Heart right ventricle (tissue), 16 donors: Measurements from ENCODE around the gene SPSB1. TPM values are rescaled to one million over a fixed set of nuclear protein-coding genes. Genes with fewer than 3 reads are reported as not detected.

ENCODE experiments used
- ATAC-seq, 8 donors: fragments of 200-7000 bp; cut with Tn5 transposase; one replicate each; pipeline ENCODE4 v1.9.1; 2020; ENCODE audit warnings: mild to moderate bottlenecking in 8 of 8, moderate library complexity in 8 of 8, moderate number of reproducible peaks in 1 of 8
- DNase-seq, 2 donors: peaks; one replicate each; pipeline ENCODE4 v3.0.0-alpha.2; 2020
- H3K27ac ChIP-seq, 10 donors: fragments of 200-600 bp; sonication (generic) in 2 of 10; one replicate each; pipeline versions ENCODE4 v1.5.0 to v1.8.0; 2020 to 2022; ENCODE audit warnings: mild to moderate bottlenecking in 3 of 10
- H3K27me3 ChIP-seq, 7 donors: fragments of 200-600 bp; one replicate each; pipeline ENCODE4 v1.8.0; 2021 to 2022; ENCODE audit warnings: mild to moderate bottlenecking in 2 of 7
- H3K36me3 ChIP-seq, 9 donors: fragments of 200-600 bp; sonication (generic) in 1 of 9; one replicate each; pipeline versions ENCODE4 v1.5.0 to v1.8.0; 2020 to 2022; ENCODE audit warnings: mild to moderate bottlenecking in 2 of 9
- H3K4me1 ChIP-seq, 9 donors: fragments of 200-600 bp; sonication (generic) in 1 of 9; one replicate each; pipeline versions ENCODE4 v1.5.0 to v1.8.0; 2020 to 2022; ENCODE audit warnings: mild to moderate bottlenecking in 4 of 9
- H3K4me3 ChIP-seq, 10 donors: fragments of 200-600 bp; sonication (generic) in 2 of 10; one replicate each; pipeline versions ENCODE4 v1.5.0 to v1.8.0; 2020 to 2022; ENCODE audit warnings: mild to moderate bottlenecking in 7 of 10, moderate library complexity in 2 of 10
- H3K9me3 ChIP-seq, 11 donors: fragments of 200-600 bp in 10 of 11; sonication (generic) in 2 of 11; one replicate each; pipeline versions ENCODE4 v1.5.0 to v1.8.0; 2013 to 2022; ENCODE audit warnings: mild to moderate bottlenecking in 2 of 11, control low read depth in 1 of 11, moderate library complexity in 1 of 11
- WGBS, 2 donors: extraction: QIAGEN DNeasy Blood & Tissue Kit; methylation state at CpG; one replicate each; pipeline ENCODE4 v1.1.7; 2013; ENCODE audit warnings: inconsistent platforms in 1 of 2; 5-methylcytosine and 5-hydroxymethylcytosine counted together
- intact Hi-C, 10 donors: fragments of 100-400 bp; cut with DNase I; formaldehyde crosslinking; loops; one replicate each; pipeline versions ENCODE4 v1.11.1 to v1.14.2; 2022
- polyA plus RNA-seq, 2 donors: library from polyadenylated mRNA; stranded (reverse); fragments of 200-250 nt; gene quantifications; one replicate each; pipeline ENCODE4 v1.2.3, GENCODE V29; 2013
- total RNA-seq, 10 donors: library from RNA; stranded (reverse); fragmentation: NEBNext Ultra II Directional in 3 of 10; extraction: Animal tissue kit (Norgen Biotek cat#: 25700) in 3 of 10; gene quantifications; one replicate each; pipeline versions ENCODE4 v1.2.1 to v1.2.4, GENCODE V29; 2021 to 2023
- TF ChIP-seq, protein P1 (sequence below), 9 donors: fragments of 200-600 bp; sonication (generic) in 2 of 9; IDR thresholded peaks; one replicate each; pipeline versions ENCODE4 v1.5.0 to v1.8.0; 2021 to 2022; ENCODE audit warnings: antibody characterized with exemption in 9 of 9, mild to moderate bottlenecking in 5 of 9, moderate library complexity in 1 of 9
- donor health status: Arrhythmogenic right ventricular cardiomyopathy.
- donor health status: ischemic (EF 13 %, LVEDD 7.1; RV severe dilation, severe dysfunction).
- donor health status: healthy with polysubstance abuse.
- donor health status: DM: no; HTN: yes; CAD: no.
- donor health status: DM: no; HTN: no; CAD: no.
- donor health status: ischemic (EF 25% LVEDD 6.9; RV normal size, moderate dysfunction).
- donor health status: ischemic (EF 25% LVEDD 5.7; RV mildly dilated, moderate dysfunction).
- donor health status: healthy.
- donor health status: DM: yes; HTN: yes; CAD: no.
- donor health status: Ischemic cardiomyopathy.
- donor health status: ischemic (EF 35%, LVEDD 5.7; RV mildly dilated, moderate dysfunction).
- donor health status: nonischemic (EF 11% LVEDD 7.7; RV severe dilation, severe dysfunction).
- donor health status: DM: yes; HTN: yes; CAD: no.
- donor health status: PGD.
- donor health status: ischemic (EF 29% LVEDD 5.4; RV normal size, mild dysfunction).
- donor health status: nonischemic (EF 23%, LVEDD 6.1; RV moderate dilation, normal function).

The SPSB1 gene
- total and polyA plus RNA-seq, 12 donors, result 5.5 to 16.5 (median 8.8) TPM

GRCh38 chr1:9319208-9319788 lies 26.6 kb downstream of the SPSB1 start:
- intact Hi-C loops, result no loop called here
- TF ChIP-seq, protein P1, sequence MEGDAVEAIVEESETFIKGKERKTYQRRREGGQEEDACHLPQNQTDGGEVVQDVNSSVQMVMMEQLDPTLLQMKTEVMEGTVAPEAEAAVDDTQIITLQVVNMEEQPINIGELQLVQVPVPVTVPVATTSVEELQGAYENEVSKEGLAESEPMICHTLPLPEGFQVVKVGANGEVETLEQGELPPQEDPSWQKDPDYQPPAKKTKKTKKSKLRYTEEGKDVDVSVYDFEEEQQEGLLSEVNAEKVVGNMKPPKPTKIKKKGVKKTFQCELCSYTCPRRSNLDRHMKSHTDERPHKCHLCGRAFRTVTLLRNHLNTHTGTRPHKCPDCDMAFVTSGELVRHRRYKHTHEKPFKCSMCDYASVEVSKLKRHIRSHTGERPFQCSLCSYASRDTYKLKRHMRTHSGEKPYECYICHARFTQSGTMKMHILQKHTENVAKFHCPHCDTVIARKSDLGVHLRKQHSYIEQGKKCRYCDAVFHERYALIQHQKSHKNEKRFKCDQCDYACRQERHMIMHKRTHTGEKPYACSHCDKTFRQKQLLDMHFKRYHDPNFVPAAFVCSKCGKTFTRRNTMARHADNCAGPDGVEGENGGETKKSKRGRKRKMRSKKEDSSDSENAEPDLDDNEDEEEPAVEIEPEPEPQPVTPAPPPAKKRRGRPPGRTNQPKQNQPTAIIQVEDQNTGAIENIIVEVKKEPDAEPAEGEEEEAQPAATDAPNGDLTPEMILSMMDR (IDR thresholded peaks at IDR 0.05), result no peak
- Histone ChIP-seq H3K4me1 (peaks cover 9 to 68% (median 35%) of the 10 kb centered on the region in 9 donors), H3K27ac (no peak overlapping the region), H3K9me3 (no peaks in the 10 kb centered on the region), H3K4me3 (no peak overlapping the region), H3K36me3 (peaks cover 0 to 4% (median 0%) of the 10 kb centered on the region in 9 donors), H3K27me3 (no peaks in the 10 kb centered on the region)
- WGBS, 2 donors, result 89 to 91% methylated on average over 20 of the region's 20 CpGs
- ATAC-seq, result no peak
- DNase-seq, result no peak

DNA sequence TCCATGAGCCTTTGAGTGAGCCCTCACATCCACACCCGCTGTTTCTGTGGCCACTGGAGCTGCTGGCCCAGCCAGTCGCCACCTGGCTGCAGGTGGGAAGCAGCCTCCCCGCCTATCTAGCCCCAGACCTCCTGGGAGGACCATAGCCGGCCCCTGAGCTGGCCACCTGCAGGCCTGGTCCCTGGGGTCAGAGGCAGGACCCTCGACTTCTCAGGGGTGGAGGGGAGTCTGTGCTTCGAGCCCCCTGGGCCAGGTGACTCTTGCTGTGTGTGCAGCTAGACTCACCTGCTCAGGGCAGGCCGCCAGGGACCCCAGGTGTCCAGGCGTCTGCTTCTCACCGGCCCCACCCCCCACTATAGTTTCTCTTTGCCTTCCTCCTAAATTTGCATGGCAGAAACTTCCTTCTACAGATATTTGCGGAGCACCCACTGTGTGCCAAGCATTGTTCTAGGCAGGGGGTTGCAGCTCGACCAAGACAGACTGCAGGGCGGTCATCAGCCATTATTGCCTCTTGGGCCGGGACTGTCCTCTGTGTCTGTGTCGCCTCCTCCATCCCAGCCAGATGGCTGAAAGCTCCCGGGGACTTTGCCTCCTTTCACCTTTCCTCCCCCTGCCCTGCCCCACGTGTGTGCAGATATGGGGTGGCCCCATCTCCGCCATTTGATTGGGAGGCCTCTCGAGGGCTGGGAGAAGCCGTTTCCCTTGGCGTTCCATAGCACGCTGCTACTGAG lies 27.3 kb downstream of the SPSB1 start:
- no peak overlapping the region for H3K4me3 ChIP-seq
- H3K36me3 ChIP-seq, result peaks cover 0 to 4% (median 0%) of the 10 kb centered on the region in 9 donors
- no peak overlapping the region for H3K27ac ChIP-seq
- DNase-seq, result no peak
- H3K9me3 ChIP-seq, result no peaks in the 10 kb centered on the region
- TF ChIP-seq, protein P1 (IDR thresholded peaks at IDR 0.05), result no peak
- H3K27me3 ChIP-seq, result no peaks in the 10 kb centered on the region
- WGBS, 2 donors, result 81 to 84% methylated on average over 21 of the region's 21 CpGs
- intact Hi-C loops, result no loop called here
- peaks cover 9 to 74% (median 41%) of the 10 kb centered on the region in 9 donors for H3K4me1 ChIP-seq
- ATAC-seq, result no peak

- no peaks in the 10 kb centered on the region for H3K27me3 ChIP-seq
- 76 to 80% methylated on average over 31 of the region's 31 CpGs for WGBS, 2 donors
- DNase-seq, result no peak
- TF ChIP-seq, protein P1 (IDR thresholded peaks at IDR 0.05), result no peak
- intact Hi-C loops, result no loop called here
- ATAC-seq, result no peak
- H3K27ac ChIP-seq, result no peak overlapping the region
- no peaks in the 10 kb centered on the region for H3K9me3 ChIP-seq
- peaks cover 0 to 4% (median 0%) of the 10 kb centered on the region in 9 donors for H3K36me3 ChIP-seq
- peaks cover 9 to 77% (median 47%) of the 10 kb centered on the region in 9 donors for H3K4me1 ChIP-seq
- H3K4me3 ChIP-seq, result no peak overlapping the region
Observed at GRCh38 chr1:9320520-9321479, 28.1 kb downstream of the SPSB1 start.

DNA sequence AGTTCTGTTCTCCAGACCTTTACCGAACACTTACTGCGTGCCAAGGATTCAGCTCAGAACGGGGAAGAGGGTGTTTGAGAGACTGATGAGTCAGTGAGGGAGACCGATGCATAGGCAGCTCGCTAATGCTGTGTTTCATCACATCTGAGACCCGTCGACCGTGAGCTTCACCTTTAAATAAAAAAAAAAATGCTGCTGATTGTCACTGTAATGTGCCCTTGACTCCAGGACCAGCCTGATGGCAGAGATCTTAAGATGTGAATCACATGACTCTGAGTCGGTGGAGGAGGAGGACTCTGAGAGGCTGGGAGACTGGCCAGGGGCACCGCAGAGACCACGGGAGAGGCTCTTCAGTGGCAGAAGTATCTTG lies 28.8 kb downstream of the SPSB1 start:
- H3K36me3 ChIP-seq, result peaks cover 0 to 4% (median 0%) of the 10 kb centered on the region in 9 donors
- H3K27me3 ChIP-seq, result no peaks in the 10 kb centered on the region
- no peak overlapping the region for H3K4me3 ChIP-seq
- 77 to 87% methylated on average over 11 of the region's 11 CpGs for WGBS, 2 donors
- peaks cover 9 to 81% (median 53%) of the 10 kb centered on the region in 9 donors for H3K4me1 ChIP-seq
- no peak overlapping the region for H3K27ac ChIP-seq
- DNase-seq, result no peak
- intact Hi-C loops, result no loop called here
- H3K9me3 ChIP-seq, result no peaks in the 10 kb centered on the region
- ATAC-seq, result no peak
- TF ChIP-seq, protein P1 (IDR thresholded peaks at IDR 0.05), result no peak
